Activated naive CD8-positive, alpha-beta T cell treated with anti-CD3 and anti-CD28 coated beads, Interleukin-2, amount 50 U/mL, for 16 hours (primary cell): ENCODE results near the gene KIF1B.

Experiments
- DNase-seq: peaks from one replicate; pipeline ENCODE4 v3.0.0-alpha.2; 2020; ENCODE audit warnings: low read depth, low spot score

KIF1B gene

GRCh38 chr1:10280439-10281350 is 70.3 kb downstream of the KIF1B start:
- no peak for DNase-seq

- DNase-seq = no peak
Observed at GRCh38 chr1:10283318-10283984, 73.1 kb downstream of the KIF1B start.

GRCh38 chr1:10286244-10286643 is 75.9 kb downstream of the KIF1B start:
- no peak for DNase-seq

DNA sequence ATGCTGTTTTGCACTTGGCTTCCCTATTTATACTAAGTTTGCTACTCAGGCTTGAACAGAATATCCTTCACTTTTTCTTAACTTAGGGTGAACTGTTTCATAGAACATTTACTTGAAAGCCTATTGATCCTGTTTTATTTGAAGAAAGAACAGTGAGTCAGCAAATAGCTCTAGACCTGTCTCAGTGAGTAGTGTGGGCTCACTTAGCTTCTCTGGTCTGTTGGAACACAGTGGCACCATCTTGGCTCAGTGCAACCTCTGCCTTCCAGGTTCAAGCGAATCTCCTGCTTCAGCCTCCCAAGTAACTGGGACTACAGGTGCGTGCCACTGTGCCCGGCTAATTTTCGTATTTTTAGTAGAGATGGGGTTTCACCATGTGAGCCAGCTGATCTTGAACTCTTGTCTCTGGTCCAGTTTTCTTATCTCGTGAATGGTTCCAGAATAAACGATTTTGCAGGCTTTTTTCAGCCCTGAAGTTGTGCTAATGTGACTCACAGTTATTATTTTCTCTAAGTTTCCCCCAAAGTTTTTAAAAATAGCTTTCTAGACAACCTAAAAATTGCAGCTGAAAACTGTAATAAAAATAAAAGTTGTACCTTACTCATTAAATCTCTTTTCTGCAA is 76.8 kb downstream of the KIF1B start:
- DNase-seq = no peak

DNA sequence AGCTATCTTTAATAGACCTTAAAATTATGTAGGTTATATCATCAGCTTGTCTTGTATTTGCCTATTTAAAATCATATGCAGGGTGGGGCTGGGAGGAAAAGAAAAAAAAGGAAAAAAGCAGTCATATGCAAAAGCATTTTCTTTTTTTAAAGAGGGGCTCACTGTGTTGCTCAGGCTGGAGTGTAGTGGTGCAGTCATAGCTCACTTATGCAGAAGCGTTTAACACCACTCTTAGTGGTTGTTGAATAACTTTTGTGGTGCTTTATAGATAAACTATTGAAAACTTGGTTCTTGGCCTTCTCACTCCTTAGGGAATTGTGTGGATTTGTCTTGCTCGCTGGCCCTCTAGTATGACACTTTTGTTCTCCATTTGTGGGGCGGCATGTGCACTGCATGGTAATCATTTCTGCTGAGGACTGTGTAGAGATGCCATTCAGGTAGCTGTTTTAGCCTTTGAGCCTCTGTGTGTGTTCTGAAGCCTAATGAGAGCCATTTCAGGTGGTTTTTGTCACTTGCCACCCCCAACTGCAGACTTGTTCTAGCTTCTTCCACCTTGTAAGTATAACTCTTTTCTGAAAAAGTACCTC is 77.8 kb downstream of the KIF1B start:
- no peak for DNase-seq

GRCh38 chr1:10291705-10292104 is 81.3 kb downstream of the KIF1B start:
- no peak for DNase-seq

- no peak for DNase-seq
Observed at GRCh38 chr1:10292188-10292587, 81.8 kb downstream of the KIF1B start.

GRCh38 chr1:10295481-10296085 is 85.2 kb downstream of the KIF1B start:
- no peak for DNase-seq

DNA sequence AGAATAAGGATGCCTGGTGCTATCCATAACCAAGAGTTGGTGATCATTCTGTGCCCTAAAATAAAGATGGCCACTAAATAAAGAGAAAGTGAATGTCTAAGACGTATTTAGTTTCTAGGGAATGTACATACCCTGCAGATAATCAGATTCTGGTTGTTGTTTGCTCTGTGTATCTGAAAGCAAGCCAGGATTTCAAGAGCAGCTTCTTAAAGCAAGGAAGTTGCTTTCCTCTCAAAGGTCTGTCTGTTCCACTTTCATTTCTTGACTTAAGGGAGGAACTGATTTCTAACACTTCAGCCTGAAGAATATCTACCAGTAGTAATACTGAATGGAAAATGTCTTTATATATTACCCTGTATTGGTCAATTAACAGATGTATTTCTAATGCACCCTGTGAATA is 88.8 kb downstream of the KIF1B start:
- no peak for DNase-seq

DNA sequence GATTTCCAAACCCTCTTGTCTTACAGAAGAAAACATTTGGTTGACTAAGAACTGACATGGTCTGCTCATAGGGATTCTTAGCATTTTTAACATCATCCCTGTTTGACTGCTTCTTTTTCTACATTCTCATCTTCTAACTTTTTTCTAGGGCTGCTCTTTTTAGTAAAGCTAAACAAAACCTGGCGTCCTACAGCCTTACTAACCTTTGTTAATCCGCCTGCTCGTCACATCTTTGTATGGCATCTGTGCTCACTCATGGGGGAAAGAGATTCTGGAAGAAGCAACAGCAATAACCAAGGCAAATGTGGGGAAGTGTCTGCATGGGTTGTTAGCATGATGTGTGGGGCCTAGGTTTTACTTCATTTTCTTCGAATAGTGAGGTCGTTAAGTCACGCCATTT is 92.0 kb downstream of the KIF1B start:
- no peak for DNase-seq

DNA sequence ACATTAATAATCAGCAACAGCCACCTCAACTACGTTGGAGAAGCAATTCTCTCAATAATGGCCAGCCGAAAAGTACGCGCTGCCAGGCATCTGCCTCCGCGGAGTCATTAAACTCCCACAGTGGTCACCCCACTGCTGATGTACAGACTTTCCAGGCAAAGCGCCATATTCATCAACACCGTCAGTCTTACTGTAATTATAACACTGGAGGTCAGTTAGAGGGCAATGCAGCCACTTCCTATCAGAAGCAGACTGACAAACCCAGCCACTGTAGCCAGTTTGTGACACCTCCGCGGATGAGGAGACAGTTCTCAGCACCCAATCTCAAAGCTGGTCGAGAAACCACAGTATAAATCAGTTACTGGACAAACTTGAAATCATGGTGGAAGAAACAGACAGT is 93.9 kb downstream of the KIF1B start:
- no peak for DNase-seq

DNA sequence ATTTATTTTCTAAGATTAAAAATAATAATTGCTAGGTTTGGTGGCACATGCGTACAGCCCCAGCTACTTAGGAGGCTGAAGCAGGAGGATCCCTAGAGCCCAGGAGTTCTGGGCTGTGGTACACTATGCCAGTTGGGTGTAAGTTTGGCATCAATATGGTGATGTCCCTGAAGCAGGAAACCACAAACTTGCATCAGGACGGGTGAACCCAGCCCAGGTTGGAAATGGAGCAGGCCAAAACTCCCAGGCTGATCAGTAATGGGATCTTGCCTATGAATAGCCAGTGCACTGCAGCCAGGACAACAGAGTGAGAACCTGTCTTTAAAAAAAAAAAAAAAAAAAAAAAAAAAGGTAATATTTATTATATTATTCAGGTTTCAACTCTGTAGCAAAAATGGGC is 96.1 kb downstream of the KIF1B start:
- DNase-seq = no peak

- DNase-seq = no peak
Observed at GRCh38 chr1:10308001-10308400, 97.6 kb downstream of the KIF1B start.

- no peak for DNase-seq
Observed at GRCh38 chr1:10309243-10310011, 99.1 kb downstream of the KIF1B start.

DNA sequence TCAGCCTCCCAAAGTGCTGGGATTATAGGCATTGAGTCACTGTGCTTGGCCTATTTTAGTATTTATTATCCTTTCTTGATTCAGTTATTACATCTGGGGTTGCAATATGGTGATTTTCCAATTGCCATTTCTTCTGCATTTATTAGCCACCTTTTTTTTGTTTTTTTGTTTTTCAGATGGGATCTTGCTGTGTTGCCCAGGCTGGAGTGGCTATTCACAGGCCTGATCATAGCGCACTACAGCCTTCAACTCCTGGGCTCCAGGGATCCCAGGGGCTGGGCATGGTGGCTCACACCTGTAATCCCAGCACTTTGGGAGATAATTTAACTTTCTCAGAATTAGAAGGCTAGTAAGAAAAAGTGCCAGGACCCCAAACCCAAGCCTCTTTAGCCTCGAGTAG is 106.4 kb downstream of the KIF1B start:
- no peak for DNase-seq

DNA sequence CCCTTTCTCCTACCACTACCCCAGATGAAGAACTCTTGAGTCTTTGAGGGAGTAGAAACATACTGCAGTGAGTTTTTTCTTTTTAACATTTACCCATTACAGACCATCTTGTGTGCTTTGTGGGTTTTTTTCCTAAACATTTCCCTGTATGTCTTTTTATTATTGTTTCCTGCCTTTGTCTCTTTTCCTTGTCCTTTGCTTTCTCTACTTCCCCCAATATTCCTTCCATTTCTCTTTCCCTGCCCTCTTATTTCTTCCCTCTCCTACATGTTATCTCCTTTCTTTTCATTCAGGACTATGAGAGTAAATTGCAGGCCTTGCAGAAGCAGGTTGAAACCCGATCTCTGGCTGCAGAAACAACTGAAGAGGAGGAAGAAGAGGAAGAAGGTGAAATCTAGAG is 109.4 kb downstream of the KIF1B start:
- no peak for DNase-seq

DNA sequence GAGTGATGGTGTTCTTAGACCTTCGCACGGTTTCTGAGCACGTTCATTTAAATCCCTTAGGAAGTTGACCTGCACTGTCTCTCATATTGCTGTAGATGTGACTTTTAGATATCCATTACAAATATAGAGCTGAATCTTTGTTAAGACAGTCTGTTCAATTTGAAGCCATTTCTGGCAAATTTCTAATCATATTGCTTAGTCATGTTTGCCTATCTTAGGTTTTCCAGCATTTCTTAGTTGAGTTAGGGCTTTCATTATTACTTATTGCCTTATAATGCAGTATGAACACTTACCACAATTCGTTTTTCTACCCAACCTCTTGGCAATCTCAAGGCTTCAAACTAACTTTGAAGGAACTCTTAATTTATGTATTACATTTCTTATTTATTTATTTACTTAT is 110.0 kb downstream of the KIF1B start:
- no peak for DNase-seq

DNA sequence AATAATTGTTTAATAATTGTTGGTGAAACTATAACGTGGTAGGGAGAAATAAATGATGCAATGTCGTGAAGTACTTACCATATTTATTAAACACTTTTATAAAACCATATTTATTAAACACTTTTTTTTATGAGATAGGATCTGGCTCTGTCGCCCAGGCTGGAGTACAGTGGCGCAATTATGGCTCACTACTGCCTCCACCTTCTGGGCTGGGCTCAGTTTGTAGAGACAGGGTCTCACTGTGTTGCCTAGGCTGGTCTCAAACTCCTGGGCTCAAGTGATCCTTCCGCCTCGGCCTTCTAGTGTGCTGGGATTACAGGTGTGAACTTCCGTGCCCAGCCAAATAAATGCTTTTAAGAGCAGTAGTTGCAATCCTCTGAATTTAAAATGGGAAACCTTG is 112.5 kb downstream of the KIF1B start:
- DNase-seq = no peak

- DNase-seq = no peak
Observed at GRCh38 chr1:10324627-10325026, 114.3 kb downstream of the KIF1B start.

- no peak for DNase-seq
Observed at GRCh38 chr1:10325521-10325920, 115.2 kb downstream of the KIF1B start.

DNA sequence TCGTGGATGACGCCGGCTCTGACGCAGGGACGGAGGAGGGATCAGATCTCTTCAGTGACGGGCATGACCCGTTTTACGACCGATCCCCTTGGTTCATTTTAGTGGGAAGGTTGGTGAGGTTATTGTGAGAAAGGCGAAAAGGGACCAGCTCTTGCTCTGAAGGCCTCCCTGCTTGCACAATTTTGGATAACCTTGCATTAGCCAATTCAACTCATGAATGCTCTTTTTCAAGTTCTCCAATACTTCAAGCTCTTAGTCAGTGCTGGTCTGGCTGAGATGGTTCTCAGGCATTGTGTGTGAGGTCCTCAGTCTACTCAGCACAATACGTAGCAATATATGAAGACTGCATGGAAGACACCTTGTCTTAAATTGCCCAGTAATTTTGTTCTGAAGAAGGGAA is 115.9 kb downstream of the KIF1B start:
- no peak for DNase-seq
